Fibroblast of lung (primary cell): ENCODE results near the gene CHD3. TPM values are rescaled to one million over a fixed set of nuclear protein-coding genes. Genes with fewer than 3 reads are reported as not detected.

ENCODE experiments used
- DNase-seq, 2 donors: peaks; one replicate each; pipeline versions ENCODE4 v3.0.0 to v3.0.0-alpha.2; 2010; ENCODE audit warnings: low read depth in 2 of 2
- H2AFZ ChIP-seq: 2 replicates; pipeline ENCODE4 v1.5.1; 2012; ENCODE audit warnings: low read length, control low read depth, inconsistent platforms
- H3K27ac ChIP-seq: 2 replicates; pipeline ENCODE4 v1.5.1; 2011; ENCODE audit warnings: low read length, control low read depth; ENCODE audit not compliant: insufficient read depth
- H3K27me3 ChIP-seq: 2 replicates; pipeline ENCODE4 v1.5.1; 2011; ENCODE audit warnings: mild to moderate bottlenecking, low read length; ENCODE audit not compliant: control insufficient read depth, insufficient read depth
- H3K36me3 ChIP-seq: 2 replicates; pipeline ENCODE4 v1.5.1; 2011; ENCODE audit warnings: low read length; ENCODE audit not compliant: control insufficient read depth, insufficient read depth
- H3K4me1 ChIP-seq: 2 replicates; pipeline ENCODE4 v1.5.1; 2011; ENCODE audit warnings: low read length; ENCODE audit not compliant: control insufficient read depth, insufficient read depth; ENCODE audit errors: extremely low read depth
- H3K4me2 ChIP-seq: 2 replicates; pipeline ENCODE4 v1.5.1; 2011; ENCODE audit warnings: low read length, control low read depth; ENCODE audit not compliant: insufficient read depth; ENCODE audit errors: extremely low read depth
- H3K4me3 ChIP-seq, 4 experiments: fragments of 200-600 bp in 1 of 4; sonication (generic) in 1 of 4; replicated peaks in 1 of 4; 2 replicates each; pipeline ENCODE4 v1.5.1; 2011 to 2016; ENCODE audit warnings: low read length in 4 of 4, low read depth in 3 of 4, mild to moderate bottlenecking in 3 of 4, control low read depth in 2 of 4, inconsistent platforms in 1 of 4, mixed read lengths in 1 of 4; ENCODE audit not compliant: insufficient read depth in 1 of 4; ENCODE audit errors: control extremely low read depth in 1 of 4
- H3K79me2 ChIP-seq: 2 replicates; pipeline ENCODE4 v1.5.1; 2012; ENCODE audit warnings: mild to moderate bottlenecking, low read length, inconsistent platforms; ENCODE audit not compliant: control insufficient read depth, insufficient read depth
- H3K9ac ChIP-seq: 2 replicates; pipeline ENCODE4 v1.5.1; 2011; ENCODE audit warnings: mild to moderate bottlenecking, low read length, control low read depth; ENCODE audit not compliant: insufficient read depth
- H3K9me3 ChIP-seq: 2 replicates; pipeline ENCODE4 v1.5.1; 2012; ENCODE audit warnings: low read depth, low read length; ENCODE audit not compliant: control insufficient read depth, insufficient read depth
- H4K20me1 ChIP-seq: 2 replicates; pipeline ENCODE4 v1.5.1; 2011; ENCODE audit warnings: low read length; ENCODE audit not compliant: control insufficient read depth, insufficient read depth; ENCODE audit errors: extremely low read depth
- EZH2 ChIP-seq: IDR thresholded peaks from 2 replicates; pipeline ENCODE4 v1.5.1; 2012; ENCODE audit warnings: low read length, control low read depth, mild to moderate bottlenecking; ENCODE audit errors: missing control alignments
- polyA plus RNA-seq, 2 donors: library from polyadenylated mRNA; depleted of rRNA in 1 of 2; stranded (reverse) in 1 of 2; unstranded in 1 of 2; fragments of >200 nt; gene quantifications; 2 replicates each; pipeline ENCODE4 v1.2.1, GENCODE V29; 2011 to 2012; ENCODE audit warnings: missing spikeins in 1 of 2
- total RNA-seq: library from RNA; depleted of rRNA; stranded (reverse); fragments of >200 nt; gene quantifications from 2 replicates; pipeline ENCODE4 v1.2.1, GENCODE V29; 2014
- TF ChIP-seq, protein P1 (sequence below), 2 donors: IDR thresholded peaks in 1 of 2; conservative IDR thresholded peaks in 1 of 2; 1 replicate in 1 of 2; 2 replicates in 1 of 2; pipeline ENCODE4 v1.5.1; 2011 to 2012; ENCODE audit warnings: low read length in 2 of 2, control low read depth in 1 of 2, inconsistent platforms in 1 of 2, low read depth in 1 of 2, mild to moderate bottlenecking in 1 of 2

CHD3 gene
- total and polyA plus RNA-seq, 2 donors (not counting 1 experiment from before 2014, with no cell fraction given): 23.8 to 165 TPM

DNA sequence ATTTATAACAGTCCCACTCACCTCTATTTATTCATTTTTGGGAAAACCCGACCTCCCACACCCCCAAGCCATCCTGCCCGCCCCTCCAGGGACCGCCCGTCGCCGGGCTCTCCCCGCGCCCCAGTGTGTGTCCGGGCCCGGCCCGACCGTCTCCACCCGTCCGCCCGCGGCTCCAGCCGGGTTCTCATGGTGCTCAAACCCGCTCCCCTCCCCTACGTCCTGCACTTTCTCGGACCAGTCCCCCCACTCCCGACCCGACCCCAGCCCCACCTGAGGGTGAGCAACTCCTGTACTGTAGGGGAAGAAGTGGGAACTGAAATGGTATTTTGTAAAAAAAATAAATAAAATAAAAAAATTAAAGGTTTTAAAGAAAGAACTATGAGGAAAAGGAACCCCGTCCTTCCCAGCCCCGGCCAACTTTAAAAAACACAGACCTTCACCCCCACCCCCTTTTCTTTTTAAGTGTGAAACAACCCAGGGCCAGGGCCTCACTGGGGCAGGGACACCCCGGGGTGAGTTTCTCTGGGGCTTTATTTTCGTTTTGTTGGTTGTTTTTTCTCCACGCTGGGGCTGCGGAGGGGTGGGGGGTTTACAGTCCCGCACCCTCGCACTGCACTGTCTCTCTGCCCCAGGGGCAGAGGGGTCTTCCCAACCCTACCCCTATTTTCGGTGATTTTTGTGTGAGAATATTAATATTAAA, 34.4 kb upstream of the CHD3 start:
- no peak overlapping the region for H2AFZ ChIP-seq
- H3K9me3 ChIP-seq: no peaks in the 10 kb centered on the region
- no peak overlapping the region for H3K9ac ChIP-seq
- peaks cover 13% of the 10 kb centered on the region for H3K79me2 ChIP-seq
- H3K27ac ChIP-seq: no peak overlapping the region
- no peaks in the 10 kb centered on the region for H3K27me3 ChIP-seq
- DNase-seq: no peak
- H3K4me2 ChIP-seq: no peak overlapping the region
- TF ChIP-seq EZH2: no peak
- TF ChIP-seq, protein P1, sequence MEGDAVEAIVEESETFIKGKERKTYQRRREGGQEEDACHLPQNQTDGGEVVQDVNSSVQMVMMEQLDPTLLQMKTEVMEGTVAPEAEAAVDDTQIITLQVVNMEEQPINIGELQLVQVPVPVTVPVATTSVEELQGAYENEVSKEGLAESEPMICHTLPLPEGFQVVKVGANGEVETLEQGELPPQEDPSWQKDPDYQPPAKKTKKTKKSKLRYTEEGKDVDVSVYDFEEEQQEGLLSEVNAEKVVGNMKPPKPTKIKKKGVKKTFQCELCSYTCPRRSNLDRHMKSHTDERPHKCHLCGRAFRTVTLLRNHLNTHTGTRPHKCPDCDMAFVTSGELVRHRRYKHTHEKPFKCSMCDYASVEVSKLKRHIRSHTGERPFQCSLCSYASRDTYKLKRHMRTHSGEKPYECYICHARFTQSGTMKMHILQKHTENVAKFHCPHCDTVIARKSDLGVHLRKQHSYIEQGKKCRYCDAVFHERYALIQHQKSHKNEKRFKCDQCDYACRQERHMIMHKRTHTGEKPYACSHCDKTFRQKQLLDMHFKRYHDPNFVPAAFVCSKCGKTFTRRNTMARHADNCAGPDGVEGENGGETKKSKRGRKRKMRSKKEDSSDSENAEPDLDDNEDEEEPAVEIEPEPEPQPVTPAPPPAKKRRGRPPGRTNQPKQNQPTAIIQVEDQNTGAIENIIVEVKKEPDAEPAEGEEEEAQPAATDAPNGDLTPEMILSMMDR (conservative IDR thresholded peaks at IDR 0.05 in 1 of 2, IDR thresholded peaks at IDR 0.05 in 1 of 2; ENCODE audit: low read depth in 1 of 2, low read length in 2 of 2): no peak
- no peak overlapping the region for H3K4me3 ChIP-seq
- peaks cover 21% of the 10 kb centered on the region for H3K4me1 ChIP-seq
- H4K20me1 ChIP-seq: no peaks in the 10 kb centered on the region
- peaks cover 36% of the 10 kb centered on the region for H3K36me3 ChIP-seq

DNA sequence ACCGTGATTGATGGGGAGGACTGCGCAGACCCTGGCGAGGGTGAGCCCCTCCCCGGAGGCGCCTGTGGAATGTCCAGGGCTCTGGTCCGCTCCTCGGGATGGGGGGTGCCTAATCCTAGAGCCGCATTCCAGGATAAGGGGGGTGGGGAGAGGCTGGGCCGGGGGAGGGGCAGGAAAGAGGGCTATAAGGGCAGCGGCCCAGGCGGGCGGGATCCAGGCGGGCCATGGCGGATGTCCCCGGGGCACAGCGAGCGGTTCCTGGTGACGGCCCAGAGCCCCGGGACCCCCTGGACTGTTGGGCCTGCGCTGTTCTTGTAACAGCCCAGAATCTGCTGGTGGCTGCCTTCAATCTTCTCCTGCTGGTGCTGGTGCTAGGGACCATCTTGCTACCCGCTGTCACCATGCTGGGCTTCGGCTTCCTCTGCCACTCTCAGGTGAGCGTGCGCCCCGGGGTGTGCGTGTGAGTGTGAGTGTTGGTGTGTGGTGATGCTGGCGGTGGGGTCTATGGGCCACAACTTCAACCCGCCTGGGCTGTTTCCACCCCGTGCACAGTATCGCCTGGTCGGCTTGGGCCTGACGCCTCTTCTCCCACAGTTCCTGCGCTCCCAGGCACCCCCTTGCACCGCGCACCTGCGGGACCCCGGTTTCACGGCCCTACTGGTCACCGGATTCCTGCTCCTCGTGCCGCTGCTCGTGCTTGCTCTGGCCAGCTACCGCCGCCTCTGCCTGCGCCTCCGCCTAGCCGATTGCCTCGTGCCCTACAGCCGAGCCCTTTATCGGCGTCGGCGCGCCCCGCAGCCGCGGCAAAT, 33.5 kb upstream of the CHD3 start, which contains the start of gene TMEM88:
TSS of gene TMEM88 (plus strand) at position 216 of the 809 bp plus-strand sequence. CDS start at position 225, 9 bp downstream.
- peak within 1 kb of the TSS; percentile 92 for H3K27ac ChIP-seq
- no peaks in the 10 kb centered on the region for H3K9me3 ChIP-seq
- H2AFZ ChIP-seq: no peak within 1 kb of the TSS
- H3K79me2 ChIP-seq: peaks cover 14% of the 10 kb centered on the region
- H3K9ac ChIP-seq: no peak within 1 kb of the TSS
- peak within 1 kb of the TSS; percentile 84 for H3K4me2 ChIP-seq
- H4K20me1 ChIP-seq: no peaks in the 10 kb centered on the region
- H3K4me1 ChIP-seq: peaks cover 21% of the 10 kb centered on the region
- H3K36me3 ChIP-seq: peaks cover 33% of the 10 kb centered on the region
- H3K4me3 ChIP-seq: peak within 1 kb of the TSS in 1 of 4 experiments; percentile 91
- DNase-seq: no peak
- TF ChIP-seq, protein P1 (conservative IDR thresholded peaks at IDR 0.05 in 1 of 2, IDR thresholded peaks at IDR 0.05 in 1 of 2; ENCODE audit: low read depth in 1 of 2, low read length in 2 of 2): no peak
- no peak for TF ChIP-seq EZH2
- H3K27me3 ChIP-seq: no peaks in the 10 kb centered on the region

DNA sequence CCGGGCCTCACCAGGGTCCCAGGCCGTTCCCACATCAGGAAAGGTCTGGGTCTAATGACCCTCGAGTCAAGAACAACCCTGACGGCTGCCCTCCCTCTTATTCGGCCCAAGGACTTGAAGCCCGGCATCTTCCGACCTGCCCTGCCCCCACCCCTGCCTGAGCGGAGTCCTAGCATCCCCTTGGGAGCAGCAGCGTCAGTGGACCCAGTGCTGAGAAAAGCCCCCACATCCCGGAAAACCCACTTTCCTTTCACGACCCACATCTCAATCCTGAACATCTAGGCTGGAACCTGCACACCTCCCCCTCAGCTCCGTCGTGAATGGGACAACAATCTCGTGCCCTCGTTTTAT, 33.0 kb upstream of the CHD3 start:
- Histone ChIP-seq H3K9me3 (no peaks in the 10 kb centered on the region), H3K4me2 (peak overlapping the region; percentile 84), H3K4me1 (peaks cover 21% of the 10 kb centered on the region), H3K27me3 (no peaks in the 10 kb centered on the region), H3K79me2 (peaks cover 14% of the 10 kb centered on the region), H3K36me3 (peaks cover 32% of the 10 kb centered on the region), H2AFZ (no peak overlapping the region), H3K4me3 (peak overlapping the region in 1 of 4 experiments; percentile 91), H4K20me1 (no peaks in the 10 kb centered on the region), H3K9ac (no peak overlapping the region), H3K27ac (peak overlapping the region; percentile 92)
- TF ChIP-seq, protein P1 (conservative IDR thresholded peaks at IDR 0.05 in 1 of 2, IDR thresholded peaks at IDR 0.05 in 1 of 2; ENCODE audit: low read depth in 1 of 2, low read length in 2 of 2): no peak
- TF ChIP-seq EZH2: no peak
- no peak for DNase-seq
